ENCODE data around the gene CCL8.
A peak's percentile ranks its signal among the peaks of the same experiment; 100 is the strongest.

CCL8 gene

DNA sequence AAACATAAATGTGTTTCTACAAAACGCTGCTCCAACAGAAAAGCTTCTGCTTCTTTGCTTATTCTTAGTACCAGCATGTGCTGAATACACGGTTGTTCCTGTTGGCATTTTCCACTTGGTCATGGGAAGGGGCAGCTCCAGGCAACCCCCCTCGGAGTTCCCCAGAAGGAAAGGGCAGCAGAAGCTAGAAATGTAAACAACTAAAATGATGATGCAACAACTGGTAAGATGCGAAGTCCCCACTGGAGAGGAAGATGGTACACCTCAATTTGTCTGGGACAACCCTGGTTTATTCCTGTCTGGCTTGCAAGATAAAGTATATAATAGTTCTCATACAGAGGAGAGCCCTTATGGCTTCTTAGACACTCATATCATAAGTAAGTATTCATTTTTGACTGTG is 27.8 kb downstream of the CCL8 start:
- no peak for FAIRE-seq
- no peak for TF ChIP-seq POLR2A (IDR thresholded peaks at IDR 0.05; ENCODE audit: low read depth, low read length)
- no peak for DNase-seq (ENCODE audit: insufficient read length, low spot score)

DNA sequence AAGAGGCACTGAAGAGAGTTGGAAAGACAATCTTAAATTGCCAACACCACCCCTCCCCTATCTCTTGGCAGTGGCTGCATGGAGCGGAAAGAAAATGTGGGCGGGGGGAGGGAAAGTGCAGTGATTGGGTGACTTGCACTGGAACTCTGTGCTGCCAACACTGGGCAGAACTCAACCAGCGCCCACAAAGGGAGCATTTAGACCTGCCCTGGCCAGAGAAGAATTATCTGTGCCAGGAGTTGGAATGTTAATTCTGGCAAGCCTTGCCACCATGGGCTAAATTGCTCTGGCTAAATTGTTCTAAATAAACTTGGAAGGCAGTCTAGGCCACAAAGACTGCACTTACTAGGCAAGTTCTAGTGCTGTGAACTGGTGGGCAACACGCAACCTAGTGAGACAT is 30.5 kb downstream of the CCL8 start:
- no peak for TF ChIP-seq POLR2A (IDR thresholded peaks at IDR 0.05; ENCODE audit: low read depth, low read length)
- no peak for FAIRE-seq
- DNase-seq (ENCODE audit: insufficient read length, low spot score): no peak

DNA sequence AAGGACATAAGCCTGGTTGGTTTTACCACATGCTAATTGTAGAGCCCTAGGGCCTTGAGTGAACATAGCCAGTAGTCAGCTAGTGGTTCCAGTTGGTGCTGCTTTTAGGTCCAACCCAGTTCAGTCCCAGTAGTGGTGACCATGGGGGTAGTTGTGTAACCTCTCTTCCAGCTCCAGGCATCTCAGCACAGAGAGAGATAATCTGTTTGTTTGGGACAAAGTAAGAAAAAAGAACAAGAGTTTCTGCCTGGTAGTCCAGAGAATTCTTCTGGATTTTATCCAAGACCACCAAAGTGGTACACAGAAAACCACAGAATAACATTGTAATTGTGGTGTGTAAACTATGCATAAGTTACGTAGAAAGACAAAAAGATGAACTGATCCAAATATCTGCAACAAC is 31.9 kb downstream of the CCL8 start:
- no peak for TF ChIP-seq POLR2A (IDR thresholded peaks at IDR 0.05; ENCODE audit: low read depth, low read length)
- DNase-seq (ENCODE audit: insufficient read length, low spot score) (no peak), FAIRE-seq (no peak)

DNA sequence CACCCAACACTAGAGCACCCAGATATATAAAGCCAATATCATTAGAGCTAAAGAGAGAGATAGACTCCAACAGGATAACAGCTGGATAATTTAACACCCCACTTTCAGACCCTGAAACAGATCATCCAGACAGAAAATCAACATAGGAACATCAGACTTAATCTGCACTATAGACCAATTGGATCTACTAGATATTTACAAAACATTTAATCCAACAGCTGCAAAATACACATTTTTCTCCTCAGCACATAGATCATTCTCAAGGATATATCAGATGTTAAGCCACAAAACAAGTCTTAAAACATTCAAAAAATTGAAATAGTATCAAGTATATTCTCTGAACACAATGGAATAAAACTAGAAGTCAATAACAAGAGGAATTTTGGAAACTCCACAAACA is 33.0 kb downstream of the CCL8 start:
- no peak for TF ChIP-seq POLR2A (IDR thresholded peaks at IDR 0.05; ENCODE audit: low read depth, low read length)
- no peak for DNase-seq (ENCODE audit: insufficient read length, low spot score)
- FAIRE-seq: no peak

DNA sequence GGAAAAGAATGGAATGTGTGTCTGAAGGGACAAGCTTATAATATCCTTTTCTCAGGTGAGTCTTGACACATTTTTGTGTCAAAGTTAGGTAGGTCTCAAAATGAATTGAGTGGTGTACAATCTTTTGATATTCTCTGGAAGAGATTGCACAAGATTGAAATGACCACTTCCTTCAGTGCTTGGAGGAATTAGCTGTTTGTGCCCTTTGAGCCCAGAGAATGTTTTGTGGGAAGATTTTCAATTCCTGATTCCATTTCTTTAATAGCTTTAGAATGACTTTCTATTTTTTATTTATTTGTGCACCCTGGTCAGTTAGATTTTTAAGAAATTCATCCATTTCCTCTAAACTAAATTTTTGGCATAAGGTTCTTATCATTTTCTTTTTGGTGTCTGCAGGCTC is 35.4 kb downstream of the CCL8 start:
- no peak for FAIRE-seq
- TF ChIP-seq POLR2A (IDR thresholded peaks at IDR 0.05; ENCODE audit: low read depth, low read length): no peak
- no peak for DNase-seq (ENCODE audit: insufficient read length, low spot score)

DNA sequence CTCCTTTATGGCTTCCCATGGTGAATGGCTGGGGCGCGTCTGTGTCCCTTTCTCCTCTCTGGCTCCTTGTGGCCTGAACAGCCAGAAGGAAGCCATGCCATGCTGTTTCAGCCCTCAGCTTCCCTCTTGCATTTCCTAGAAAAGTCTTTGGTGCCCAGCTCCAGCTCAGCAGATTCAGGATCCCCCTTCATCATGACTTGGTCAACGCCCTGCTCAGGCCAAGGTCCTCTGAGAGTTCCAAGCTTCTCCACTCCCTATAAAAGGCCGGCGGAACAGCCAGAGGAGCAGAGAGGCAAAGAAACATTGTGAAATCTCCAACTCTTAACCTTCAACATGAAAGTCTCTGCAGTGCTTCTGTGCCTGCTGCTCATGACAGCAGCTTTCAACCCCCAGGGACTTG is 37.0 kb downstream of the CCL8 start, which contains the start of gene CCL13:
Gene CCL13, plus strand, starts transcription at position 287 of the 400 bp plus-strand sequence. Its CDS starts 47 bp downstream, at position 334.
- TF ChIP-seq POLR2A (IDR thresholded peaks at IDR 0.05; ENCODE audit: low read depth, low read length): no peak
- FAIRE-seq (no peak), DNase-seq (ENCODE audit: insufficient read length, low spot score) (no peak)

DNA sequence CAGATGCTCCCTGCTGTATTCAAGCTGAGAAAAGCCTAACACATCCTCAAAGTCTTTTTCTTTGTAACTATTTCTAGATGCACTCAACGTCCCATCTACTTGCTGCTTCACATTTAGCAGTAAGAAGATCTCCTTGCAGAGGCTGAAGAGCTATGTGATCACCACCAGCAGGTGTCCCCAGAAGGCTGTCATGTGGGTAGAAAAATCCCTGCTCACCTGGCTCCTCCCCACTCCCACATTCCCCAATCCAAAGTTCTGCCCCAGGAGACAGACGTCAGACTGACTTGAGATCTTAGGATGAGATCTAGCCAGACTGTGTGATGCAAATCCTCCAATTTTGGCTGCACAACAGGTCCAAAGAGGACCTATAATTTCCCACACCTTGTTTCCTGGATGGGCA is 38.2 kb downstream of the CCL8 start:
- no peak for TF ChIP-seq POLR2A (IDR thresholded peaks at IDR 0.05; ENCODE audit: low read depth, low read length)
- FAIRE-seq (no peak), DNase-seq (ENCODE audit: insufficient read length, low spot score) (no peak)

DNA sequence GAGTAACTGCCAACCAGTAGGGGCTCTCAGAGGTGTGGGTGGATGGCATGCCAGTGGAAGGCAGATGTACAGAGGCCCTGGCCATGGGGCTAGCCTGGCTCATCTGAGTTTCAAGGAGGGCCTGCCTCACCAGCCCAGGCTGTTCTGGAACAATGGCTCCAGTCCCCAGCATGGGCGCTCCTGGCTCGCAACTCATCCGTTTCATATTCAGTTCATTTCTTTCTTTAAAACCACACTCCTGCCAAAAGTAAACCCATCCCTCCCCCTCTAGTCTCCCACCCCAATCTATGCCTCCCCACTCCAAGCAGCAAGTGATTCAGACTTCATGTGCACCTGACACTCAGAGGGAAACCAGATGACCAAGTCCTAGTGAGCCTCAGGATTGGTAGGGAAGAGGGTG is 39.4 kb downstream of the CCL8 start:
- FAIRE-seq: no peak
- no peak for TF ChIP-seq POLR2A (IDR thresholded peaks at IDR 0.05; ENCODE audit: low read depth, low read length)
- no peak for DNase-seq (ENCODE audit: insufficient read length, low spot score)

DNA sequence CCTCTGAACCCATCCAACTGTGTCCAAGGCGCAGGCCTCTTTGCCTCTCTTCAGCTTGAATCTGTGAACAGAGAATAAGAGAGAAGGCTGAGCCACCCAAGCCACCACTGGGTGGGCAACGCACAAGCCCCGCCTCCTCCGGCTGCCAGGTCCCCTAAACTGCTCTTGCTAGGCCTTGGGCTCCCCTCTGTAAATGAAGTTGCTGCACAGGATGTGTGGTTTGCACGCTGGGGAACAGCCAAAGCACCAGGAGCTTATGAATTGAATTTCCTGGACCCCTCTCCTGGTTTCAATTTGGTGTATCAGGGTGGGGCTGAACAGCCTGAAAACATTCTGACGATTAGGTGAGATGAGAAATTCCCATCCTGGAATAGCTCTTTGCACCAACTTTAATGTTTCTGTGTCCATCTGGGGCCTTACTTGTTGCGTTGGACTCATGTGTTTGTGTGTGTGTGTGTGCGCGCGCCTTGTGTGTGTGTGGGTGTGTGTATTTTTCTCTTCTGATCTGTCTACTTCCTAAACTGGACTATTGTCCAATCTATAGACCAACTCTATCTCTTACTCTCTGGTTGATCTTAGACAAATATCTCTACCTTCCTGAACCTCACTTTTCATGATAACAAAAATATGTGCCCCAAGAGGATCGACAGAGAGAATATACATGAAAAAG is 41.5 kb downstream of the CCL8 start:
- no peak for DNase-seq (ENCODE audit: insufficient read length, low spot score)
- FAIRE-seq: no peak
- TF ChIP-seq POLR2A (IDR thresholded peaks at IDR 0.05; ENCODE audit: low read depth, low read length): no peak

DNA sequence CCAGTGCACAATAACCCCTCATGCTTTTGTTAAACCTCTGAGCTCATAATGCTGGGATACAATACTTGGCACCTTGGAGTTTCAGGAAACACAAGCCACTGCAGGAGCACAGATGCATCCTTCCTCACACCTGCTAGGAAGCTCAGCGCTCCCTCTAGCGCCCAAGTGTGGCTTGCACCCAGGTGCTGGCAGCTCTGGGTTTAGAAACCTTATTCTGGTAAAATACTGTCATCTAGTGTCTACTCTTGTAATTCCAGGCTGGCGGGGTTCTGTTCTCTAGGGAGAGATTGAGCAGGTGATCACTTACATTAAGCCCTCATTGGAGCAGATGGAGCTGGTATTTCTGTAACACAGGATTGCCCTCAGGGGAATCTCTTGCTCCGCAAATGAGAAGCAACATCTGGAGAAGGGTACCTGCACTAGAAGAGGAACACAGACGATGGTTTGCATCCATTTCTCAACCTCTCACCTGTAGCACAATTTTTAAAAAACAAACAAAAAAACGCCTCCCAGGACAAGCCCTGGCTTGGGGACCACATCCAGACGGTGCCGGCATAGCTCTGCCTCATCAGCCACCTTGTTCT is 42.3 kb downstream of the CCL8 start:
- no peak for TF ChIP-seq POLR2A (IDR thresholded peaks at IDR 0.05; ENCODE audit: low read depth, low read length)
- FAIRE-seq (no peak), DNase-seq (ENCODE audit: insufficient read length, low spot score) (peak; percentile 55)

DNA sequence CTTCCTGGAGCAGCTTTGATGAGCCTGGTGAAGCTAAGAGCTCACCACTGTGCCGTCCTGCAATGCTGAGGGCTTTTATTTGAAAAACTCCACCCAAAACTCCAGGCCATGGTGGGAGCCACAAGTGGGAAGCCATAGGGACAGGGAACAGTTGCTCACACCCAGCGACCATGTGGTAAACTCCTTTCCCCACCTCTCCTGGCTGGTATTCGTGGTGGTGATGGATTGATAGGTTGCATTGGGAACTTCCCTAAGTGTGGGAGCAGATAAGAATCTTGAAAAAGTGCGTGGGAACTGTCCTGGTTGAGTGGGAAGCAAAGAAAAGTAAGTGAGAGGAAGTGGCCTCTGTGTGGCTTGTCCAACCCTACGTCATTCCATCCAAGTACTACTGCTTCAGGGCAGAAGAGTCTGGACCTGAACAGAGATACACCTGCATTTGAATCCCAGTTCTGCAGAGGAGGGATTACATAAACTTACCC is 44.0 kb downstream of the CCL8 start, which contains the start of gene CCL1:
Gene CCL1, minus strand, starts transcription at position 51 of the 479 bp plus-strand sequence. CDS start 72 bp downstream, outside the sequence.
- DNase-seq (ENCODE audit: insufficient read length, low spot score) (no peak), FAIRE-seq (no peak)
- TF ChIP-seq POLR2A (IDR thresholded peaks at IDR 0.05; ENCODE audit: low read depth, low read length): no peak

DNA sequence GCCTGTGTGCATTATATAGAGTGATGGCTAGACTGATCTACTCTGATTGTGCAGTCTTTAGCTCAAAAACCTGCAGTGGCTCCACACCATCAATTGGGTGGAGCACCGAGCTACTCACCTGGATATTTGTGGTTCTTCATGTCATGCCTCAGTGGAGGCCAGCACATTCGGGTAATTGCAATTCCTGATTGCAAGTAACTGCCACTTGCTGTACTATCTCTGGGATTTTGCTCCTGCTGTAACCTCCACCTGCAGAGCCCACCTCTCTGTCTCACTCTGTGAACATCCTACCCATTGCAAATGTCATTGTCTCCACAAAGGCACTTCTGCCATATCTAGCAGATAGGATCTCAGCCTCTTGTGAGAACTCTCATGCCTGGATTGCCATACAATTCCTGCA is 45.5 kb downstream of the CCL8 start:
- TF ChIP-seq POLR2A (IDR thresholded peaks at IDR 0.05; ENCODE audit: low read depth, low read length): no peak
- DNase-seq (ENCODE audit: insufficient read length, low spot score) (no peak), FAIRE-seq (no peak)

DNA sequence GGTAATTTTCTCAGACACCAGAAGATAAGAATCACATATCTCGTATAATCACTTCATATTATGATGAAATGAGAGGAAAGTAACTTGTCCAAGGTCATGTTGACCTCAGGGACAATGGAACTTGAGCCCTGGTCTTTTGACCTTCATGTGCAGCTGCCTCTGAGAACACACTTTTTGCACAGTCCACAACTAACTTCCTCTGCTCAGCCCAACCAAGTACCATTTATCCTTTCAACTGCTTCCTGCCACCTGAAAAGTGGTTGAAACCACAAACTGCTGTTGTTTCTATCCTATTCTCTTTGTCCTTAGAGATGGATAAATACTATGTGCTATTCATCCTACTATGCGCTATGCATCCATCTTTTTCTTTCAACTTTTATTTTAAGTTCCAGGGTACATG is 46.1 kb downstream of the CCL8 start:
- DNase-seq (ENCODE audit: insufficient read length, low spot score) (no peak), FAIRE-seq (no peak)
- no peak for TF ChIP-seq POLR2A (IDR thresholded peaks at IDR 0.05; ENCODE audit: low read depth, low read length)

DNA sequence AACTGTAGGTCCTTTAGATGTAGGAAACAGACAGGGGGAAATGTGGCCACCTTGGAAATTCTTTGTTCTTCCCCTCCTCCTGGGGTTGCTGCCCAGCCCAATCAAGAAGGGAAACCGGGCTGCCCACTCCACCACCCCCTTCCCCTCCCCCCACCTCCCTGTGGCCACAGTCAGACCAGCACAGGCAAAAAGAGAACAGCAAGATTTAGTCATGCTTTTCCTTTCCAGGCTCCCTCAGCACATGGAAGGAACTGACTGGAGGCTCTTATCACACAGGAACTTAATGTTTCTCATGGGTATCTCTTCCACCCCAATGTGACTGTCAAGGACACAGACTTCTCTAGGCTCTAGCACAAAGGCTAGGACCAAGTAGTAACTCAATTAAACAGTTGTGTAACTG is 46.8 kb downstream of the CCL8 start:
- TF ChIP-seq POLR2A (IDR thresholded peaks at IDR 0.05; ENCODE audit: low read depth, low read length): no peak
- FAIRE-seq (no peak), DNase-seq (ENCODE audit: insufficient read length, low spot score) (no peak)

DNA sequence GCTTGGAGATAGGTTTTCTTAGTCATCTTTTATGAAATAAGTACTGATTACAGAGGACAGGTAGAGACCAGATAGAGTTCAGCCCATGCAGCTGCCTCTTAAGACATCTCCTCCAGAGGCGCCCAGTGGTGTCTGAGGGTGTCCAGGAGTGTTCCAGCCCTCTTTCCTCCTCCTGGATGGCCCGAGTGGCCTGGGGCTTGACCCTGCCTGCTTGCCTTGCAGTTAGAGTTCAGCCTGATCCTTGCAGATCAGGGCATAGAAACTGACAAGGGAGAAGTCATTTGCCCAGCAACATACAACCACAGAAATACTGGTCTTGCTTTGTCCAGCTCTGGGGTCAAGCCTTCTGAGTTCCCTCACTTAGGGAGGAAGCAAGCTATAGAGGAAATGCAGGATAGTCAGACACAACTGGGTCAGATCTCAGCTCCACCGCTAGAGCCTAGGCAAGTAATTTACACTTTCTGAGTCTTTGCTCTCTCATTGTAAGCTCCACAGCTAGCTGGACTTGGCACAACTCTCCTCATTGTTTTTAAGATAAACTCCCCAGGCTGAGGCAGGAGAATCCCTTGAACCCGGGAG is 47.4 kb downstream of the CCL8 start:
- FAIRE-seq (no peak), DNase-seq (ENCODE audit: insufficient read length, low spot score) (no peak)
- TF ChIP-seq POLR2A (IDR thresholded peaks at IDR 0.05; ENCODE audit: low read depth, low read length): no peak
